ENCODE measurements around the gene CABP1.

DNA sequence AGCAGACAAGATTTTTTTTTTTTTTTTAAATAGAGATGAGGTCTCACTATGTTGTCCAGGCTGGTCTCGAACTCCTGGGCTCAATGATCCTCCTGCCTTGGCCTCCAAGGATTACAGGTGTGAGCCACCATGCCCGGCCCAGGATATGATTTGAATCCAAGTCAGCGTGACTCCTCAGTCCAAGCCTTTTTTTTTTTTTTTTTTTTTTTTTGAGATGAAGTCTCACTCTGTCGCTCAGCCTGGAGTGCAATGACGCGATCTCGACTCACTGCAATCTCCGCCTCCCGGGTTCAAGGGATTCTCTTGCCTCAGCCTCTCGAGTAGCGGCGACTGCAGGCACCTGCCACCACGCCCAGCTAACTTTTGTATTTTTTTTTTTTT, 6.9 kb downstream of the CABP1 start:
- TF ChIP-seq RCOR1 (conservative IDR thresholded peaks at IDR 0.05; ENCODE audit: low read depth, low read length) (no peak), POLR2A (IDR thresholded peaks at IDR 0.05; ENCODE audit: low read depth, low read length) (no peak), RAD21 (IDR thresholded peaks at IDR 0.05; ENCODE audit: insufficient read depth, low read depth, low read length) (no peak)
